GM19023 (cell line): Measurements from ENCODE around the gene PRR22.

Experiments
- ATAC-seq: cut with Tn5 transposase; IDR thresholded peaks from one replicate; pipeline ENCODE4 v1.9.1; 2021; ENCODE audit warnings: mild to moderate bottlenecking, moderate library complexity; ENCODE audit not compliant: unreplicated experiment

PRR22 gene

GRCh38 chr19:5814123-5814851 lies 29.7 kb upstream of the PRR22 start:
- ATAC-seq, result no peak

DNA sequence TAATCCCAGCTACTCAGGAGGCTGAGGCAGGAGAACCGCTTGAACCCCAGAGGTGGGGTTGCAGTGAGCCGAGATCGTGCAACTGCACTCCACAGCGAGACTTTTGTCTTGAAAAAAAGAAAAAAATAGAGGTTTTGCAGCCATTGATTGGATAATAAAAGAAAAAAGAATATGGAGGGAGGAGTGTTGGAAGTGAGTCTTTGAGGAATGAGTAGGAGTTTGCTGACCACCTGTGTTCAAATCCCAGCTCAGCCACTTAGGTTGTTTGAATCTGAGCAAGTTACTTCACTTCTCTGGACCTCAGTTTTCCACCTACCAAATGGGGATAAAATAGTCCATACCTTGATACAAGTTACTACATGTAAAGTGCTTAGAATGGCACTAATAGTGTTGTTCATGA lies 26.6 kb upstream of the PRR22 start:
- ATAC-seq, result no peak

DNA sequence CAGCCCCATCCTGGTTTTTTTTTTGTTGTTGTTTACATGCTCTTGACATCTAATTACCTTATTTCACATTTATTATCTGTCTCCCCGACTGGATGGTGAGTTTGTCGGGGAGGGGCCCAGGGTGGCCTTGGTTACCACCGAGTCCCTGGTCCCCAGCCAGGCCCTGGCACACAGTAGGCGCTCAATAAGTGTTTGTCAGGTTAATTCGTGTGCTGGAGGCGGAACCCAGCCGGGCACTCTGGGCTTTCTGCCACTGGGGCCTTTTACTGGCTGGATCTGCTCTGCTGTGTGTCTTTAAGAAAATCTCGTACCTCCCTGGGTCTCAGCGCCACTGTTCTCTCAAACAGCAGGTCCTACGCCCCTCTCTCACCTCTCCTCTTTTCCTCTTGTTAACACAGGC lies 24.9 kb upstream of the PRR22 start:
- ATAC-seq, result no peak

DNA sequence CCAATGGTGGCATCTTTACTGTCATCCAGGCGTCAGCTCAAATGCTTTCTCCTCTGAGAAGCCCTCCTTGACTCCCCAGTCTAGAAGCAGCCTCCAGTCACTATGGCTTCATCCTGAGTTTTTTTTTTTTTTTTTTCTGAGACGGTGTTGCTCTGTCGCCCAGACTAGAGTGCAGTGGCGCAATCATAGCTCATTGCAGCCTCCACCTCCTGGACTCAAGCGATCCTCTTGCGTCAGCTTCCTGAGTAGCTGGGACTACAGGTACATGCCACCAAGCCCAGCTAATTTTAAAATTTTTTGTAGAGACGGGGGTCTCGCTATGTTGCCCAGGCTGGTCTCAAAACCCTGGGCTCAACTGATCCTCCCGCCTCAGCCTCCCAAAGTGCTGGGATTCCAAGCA lies 24.5 kb upstream of the PRR22 start:
- ATAC-seq, result no peak

DNA sequence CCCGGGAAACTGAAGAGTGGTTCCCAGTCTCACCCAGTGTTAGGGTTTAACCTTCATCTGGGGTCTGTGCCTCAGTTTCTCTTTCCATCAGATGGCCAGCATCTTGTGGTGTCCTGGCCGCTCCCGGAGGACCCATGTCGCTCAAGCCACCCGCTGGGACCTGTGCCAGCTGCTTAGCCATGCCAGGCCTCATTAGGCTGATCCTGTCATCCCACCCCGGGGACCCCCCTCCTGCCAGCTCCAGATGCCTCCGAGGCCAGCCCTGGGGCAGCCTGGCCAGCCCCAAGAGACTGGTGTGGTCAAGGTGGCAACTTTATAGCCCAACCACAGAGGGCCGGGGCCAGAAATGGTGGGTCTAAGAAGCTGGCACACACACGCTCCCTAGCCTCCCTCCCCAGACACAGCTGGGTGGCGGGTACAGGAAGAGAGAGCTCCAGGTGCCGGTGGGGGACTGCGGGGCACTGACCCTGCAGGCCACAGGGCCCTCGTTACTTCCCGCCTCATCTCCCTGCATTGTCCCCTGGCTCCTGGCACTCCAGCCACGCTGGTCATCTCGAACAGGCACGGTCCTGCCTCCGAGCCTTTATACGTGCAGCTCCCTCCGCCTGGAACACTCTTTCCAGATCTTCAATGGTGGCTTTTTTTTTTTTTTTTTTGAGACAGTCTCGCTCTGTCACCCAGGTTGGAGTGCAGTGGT lies 23.7 kb upstream of the PRR22 start:
- no peak for ATAC-seq

GRCh38 chr19:5806905-5807304 lies 22.4 kb upstream of the PRR22 start:
- no peak for ATAC-seq

DNA sequence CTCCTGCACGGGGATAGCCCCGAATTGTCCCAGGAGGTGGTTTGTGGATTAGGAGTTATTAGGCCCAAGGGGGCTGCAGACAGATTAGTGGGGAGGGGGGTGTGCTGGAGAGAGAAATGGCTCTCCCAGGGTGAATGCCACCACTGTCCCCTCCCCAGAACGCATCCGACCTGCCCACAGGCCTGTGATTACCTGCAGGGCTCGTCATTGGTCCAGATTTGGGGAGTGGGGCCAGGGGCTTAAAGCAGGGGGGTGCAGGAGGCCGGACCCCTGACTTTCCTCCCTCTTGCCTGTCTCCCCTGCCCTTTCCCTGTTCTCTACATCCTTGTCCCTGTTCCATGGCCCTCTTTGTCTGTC lies 21.6 kb upstream of the PRR22 start:
- ATAC-seq, result no peak

- ATAC-seq, result no peak
Observed at GRCh38 chr19:5805462-5806132, 21.1 kb upstream of the PRR22 start.

DNA sequence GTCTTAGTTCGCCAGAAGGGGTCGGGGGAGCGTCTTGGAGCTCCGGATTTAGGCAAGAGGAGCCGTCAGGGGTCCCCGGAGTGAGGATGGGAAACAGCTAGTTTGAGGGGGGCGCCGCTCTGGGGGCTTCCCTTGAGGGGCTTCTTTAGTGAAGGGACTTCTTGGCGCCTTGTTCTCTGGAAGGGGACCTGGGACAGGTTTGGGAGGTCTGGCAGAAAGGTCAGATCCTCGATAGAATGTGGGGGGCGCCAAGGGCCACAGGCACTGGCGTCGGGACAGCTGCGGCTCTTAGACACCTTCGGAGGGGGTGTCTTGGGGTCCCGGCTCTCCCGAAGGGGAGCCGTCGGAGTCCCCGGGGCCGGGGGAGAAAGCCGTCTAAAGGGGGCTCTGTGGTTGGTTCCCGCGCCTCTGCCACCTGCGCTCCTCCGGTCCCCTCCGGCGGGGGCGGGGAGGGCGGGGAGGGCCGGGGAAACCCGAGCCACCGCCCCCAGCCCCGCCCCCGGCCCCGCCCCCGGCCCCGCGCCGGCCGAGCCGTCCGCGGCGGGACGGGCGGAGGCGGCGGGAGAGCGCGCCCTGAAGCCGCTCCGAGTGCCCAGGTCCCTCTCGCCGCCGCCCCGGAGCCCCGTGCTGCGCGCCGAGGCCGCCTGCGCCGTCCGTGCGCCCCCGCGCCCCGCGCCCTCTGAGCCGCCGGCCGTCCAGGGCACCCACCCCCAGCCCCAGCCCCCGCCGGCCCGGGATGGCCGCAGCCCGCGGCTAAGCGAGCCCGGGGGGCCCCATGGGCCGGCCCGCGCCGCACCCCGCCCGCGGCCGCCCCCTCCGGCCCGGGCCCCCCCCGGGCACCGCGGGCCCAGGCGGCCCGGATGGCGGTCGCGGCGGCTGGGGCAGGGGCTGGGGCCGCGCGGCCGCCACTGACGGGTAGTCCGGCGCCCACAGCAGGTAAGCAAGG lies 20.2 kb upstream of the PRR22 start, which contains the start of gene NRTN:
Gene NRTN, plus strand, starts transcription at position 552 of the 946 bp plus-strand sequence. CDS start 19,099 bp downstream, outside the sequence.
- no peak for ATAC-seq

- ATAC-seq, result peak; percentile 50
Observed at GRCh38 chr19:5803752-5804515, 19.4 kb upstream of the PRR22 start.

GRCh38 chr19:5803441-5803751 lies 18.9 kb upstream of the PRR22 start:
- ATAC-seq, result no peak

GRCh38 chr19:5801796-5802619 lies 17.5 kb upstream of the PRR22 start:
- no peak for ATAC-seq

- no peak for ATAC-seq
Observed at GRCh38 chr19:5800361-5801270, 16.1 kb upstream of the PRR22 start.

DNA sequence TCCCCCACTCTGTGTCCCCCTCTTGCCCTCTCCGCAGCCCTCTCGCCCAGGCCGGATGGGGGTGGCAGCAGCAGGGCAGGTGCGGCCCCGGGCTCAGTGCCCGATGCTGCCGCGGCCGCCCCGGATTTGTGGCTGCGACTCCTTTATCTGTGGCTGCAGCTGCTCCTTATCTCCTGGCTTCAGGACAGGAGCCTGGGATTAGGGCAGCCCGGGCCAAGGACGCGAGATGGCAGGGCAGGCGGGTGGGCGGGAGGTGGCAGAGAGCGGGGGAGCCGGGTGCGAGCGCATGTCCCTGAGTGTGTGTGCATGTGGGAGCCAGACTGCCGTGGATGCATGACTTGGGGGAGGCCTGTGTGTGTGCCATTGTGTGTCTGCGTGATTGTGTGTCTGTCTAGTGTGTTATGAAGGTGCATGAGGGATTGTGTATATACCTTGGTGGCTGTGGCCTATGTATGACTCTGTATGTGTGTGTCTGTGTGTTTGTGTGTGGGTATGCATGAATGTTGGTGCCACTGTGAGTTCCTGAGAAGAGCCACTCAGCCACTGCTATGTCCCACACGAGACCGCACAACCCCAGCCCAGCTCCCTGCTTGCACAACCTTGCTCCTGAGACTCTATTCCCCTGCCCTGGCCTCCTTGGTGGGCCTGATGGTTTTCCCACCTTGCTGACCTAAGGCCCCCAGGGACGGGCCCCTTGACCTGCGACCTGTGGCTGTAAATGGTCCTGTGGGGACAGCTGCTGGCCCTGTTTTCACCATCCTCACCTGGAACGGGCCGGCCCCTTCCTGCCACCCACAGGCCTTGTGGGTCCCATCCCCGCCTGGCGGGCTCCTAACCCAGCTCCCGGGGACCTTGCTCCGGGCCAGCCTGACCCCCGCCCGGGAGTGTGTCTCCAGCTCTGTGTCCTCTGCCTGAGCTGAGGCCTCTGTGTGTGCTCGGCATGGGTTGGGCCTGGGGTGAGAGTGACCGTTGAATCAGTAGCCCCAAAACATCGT lies 15.0 kb upstream of the PRR22 start:
- ATAC-seq, result no peak

- ATAC-seq, result no peak
Observed at GRCh38 chr19:5798244-5798643, 13.7 kb upstream of the PRR22 start.

- ATAC-seq, result no peak
Observed at GRCh38 chr19:5795382-5795919, 10.9 kb upstream of the PRR22 start.

DNA sequence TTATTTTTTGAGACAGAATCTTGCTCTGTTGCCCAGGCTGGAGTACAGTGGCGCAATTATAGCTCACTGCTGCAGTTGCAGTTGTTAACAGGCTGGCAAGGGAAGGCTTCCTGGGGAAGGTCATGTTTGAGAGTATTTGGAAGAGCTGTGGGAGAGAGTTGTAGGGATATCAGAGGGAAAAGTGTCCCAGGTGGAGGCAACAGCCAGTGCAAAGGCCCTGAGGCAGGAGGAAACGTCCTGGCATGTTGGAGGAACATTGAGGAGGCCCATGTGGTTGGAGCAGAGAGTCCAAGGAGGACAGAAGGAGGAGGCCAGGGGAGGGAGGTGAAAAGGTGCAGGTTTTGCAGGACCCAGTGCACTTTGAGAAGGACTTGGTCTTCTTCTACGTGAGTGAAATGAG lies 8.6 kb upstream of the PRR22 start:
- ATAC-seq, result no peak
